Esophagus squamous epithelium (tissue), 4 donors: ENCODE results near the gene STAG1.

Experiments used
- POLR2A ChIP-seq, 4 donors: fragments of 450-650 bp; IDR thresholded peaks; one replicate each; pipeline ENCODE4 v1.6.1; 2017; ENCODE audit warnings: antibody characterized with exemption in 4 of 4, mild to moderate bottlenecking in 4 of 4, moderate library complexity in 3 of 4
- TF ChIP-seq, protein P1 (sequence below), 6 experiments: fragments of 450-650 bp in 4 of 6; fragments of 200-600 bp in 2 of 6; sonication (generic) in 2 of 6; IDR thresholded peaks; one replicate each; pipeline ENCODE4 v1.5.1; 2016 to 2019; ENCODE audit warnings: antibody characterized with exemption in 6 of 6, mild to moderate bottlenecking in 4 of 6, moderate library complexity in 4 of 6

- TF ChIP-seq, protein P1, sequence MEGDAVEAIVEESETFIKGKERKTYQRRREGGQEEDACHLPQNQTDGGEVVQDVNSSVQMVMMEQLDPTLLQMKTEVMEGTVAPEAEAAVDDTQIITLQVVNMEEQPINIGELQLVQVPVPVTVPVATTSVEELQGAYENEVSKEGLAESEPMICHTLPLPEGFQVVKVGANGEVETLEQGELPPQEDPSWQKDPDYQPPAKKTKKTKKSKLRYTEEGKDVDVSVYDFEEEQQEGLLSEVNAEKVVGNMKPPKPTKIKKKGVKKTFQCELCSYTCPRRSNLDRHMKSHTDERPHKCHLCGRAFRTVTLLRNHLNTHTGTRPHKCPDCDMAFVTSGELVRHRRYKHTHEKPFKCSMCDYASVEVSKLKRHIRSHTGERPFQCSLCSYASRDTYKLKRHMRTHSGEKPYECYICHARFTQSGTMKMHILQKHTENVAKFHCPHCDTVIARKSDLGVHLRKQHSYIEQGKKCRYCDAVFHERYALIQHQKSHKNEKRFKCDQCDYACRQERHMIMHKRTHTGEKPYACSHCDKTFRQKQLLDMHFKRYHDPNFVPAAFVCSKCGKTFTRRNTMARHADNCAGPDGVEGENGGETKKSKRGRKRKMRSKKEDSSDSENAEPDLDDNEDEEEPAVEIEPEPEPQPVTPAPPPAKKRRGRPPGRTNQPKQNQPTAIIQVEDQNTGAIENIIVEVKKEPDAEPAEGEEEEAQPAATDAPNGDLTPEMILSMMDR (IDR thresholded peaks at IDR 0.05): no peak
- TF ChIP-seq POLR2A (IDR thresholded peaks at IDR 0.05): no peak
Measured at GRCh38 chr3:136740351-136740958, 11.7 kb downstream of the STAG1 start.
